Measurements from ENCODE around the gene SNX14.
"Not testable (repeated sequence)": the region's sequence is repeated elsewhere in the genome, so short reads cannot be mapped to it uniquely, and the experiment has no call there.

SNX14 gene

DNA sequence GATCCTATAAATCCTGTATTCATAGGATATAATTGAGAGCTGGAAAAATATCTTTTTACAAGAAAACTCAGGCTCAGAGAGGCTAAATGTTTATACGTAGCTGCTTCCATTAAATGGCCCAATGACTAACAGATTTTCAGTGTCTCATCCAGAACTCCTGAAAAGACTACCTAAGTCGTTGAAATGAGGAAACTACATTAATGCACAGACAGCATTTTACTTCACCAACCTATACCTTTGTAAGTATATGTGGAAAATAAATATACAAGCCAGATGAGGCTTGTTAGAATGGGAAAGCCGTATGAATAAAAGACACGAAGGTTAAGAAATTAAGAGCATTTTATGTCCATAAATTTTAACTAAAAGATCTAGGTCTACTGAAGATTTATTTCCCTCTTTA is 8.4 kb upstream of the SNX14 start:
- TF ChIP-seq ZFX (IDR thresholded peaks at IDR 0.05; ENCODE audit: borderline replicate concordance), result no peak
- TF ChIP-seq, protein P1, sequence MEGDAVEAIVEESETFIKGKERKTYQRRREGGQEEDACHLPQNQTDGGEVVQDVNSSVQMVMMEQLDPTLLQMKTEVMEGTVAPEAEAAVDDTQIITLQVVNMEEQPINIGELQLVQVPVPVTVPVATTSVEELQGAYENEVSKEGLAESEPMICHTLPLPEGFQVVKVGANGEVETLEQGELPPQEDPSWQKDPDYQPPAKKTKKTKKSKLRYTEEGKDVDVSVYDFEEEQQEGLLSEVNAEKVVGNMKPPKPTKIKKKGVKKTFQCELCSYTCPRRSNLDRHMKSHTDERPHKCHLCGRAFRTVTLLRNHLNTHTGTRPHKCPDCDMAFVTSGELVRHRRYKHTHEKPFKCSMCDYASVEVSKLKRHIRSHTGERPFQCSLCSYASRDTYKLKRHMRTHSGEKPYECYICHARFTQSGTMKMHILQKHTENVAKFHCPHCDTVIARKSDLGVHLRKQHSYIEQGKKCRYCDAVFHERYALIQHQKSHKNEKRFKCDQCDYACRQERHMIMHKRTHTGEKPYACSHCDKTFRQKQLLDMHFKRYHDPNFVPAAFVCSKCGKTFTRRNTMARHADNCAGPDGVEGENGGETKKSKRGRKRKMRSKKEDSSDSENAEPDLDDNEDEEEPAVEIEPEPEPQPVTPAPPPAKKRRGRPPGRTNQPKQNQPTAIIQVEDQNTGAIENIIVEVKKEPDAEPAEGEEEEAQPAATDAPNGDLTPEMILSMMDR (IDR thresholded peaks at IDR 0.05), result no peak
- peak overlapping the region; percentile 23; the same call in 1 of the 2 replicates for H3K27ac ChIP-seq

DNA sequence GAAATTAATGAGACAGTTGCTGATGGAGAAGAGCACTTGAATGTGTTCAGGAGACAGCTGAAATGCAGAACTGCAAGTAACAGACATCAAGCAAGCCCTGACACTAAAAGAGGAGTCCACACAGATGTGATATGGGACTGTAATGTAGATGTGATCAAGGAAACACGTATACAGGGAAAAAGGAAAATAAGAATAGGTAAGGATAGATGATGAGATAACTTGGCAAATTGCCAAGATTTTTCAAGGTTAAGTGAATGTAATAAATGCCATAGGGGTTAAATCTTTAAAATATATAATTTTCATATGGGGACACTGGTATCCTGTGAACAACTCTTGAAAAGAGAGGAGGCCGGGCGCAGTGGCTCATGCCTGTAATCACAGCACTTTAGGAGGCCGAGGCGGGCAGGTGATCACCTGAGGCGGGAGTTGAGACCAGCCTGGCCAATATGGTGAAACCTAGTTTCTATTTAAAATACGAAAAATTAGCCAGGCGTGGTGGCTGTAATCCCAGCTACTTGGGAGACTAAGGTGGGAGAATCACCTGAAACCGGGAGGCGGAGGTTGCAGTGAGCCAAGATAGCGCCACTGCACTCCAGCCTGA is 7.2 kb upstream of the SNX14 start:
- no peak overlapping the region; the same call in 1 of the 2 replicates for H3K27ac ChIP-seq
- TF ChIP-seq, protein P1 (IDR thresholded peaks at IDR 0.05), result no peak
- TF ChIP-seq ZFX (IDR thresholded peaks at IDR 0.05; ENCODE audit: borderline replicate concordance), result no peak

DNA sequence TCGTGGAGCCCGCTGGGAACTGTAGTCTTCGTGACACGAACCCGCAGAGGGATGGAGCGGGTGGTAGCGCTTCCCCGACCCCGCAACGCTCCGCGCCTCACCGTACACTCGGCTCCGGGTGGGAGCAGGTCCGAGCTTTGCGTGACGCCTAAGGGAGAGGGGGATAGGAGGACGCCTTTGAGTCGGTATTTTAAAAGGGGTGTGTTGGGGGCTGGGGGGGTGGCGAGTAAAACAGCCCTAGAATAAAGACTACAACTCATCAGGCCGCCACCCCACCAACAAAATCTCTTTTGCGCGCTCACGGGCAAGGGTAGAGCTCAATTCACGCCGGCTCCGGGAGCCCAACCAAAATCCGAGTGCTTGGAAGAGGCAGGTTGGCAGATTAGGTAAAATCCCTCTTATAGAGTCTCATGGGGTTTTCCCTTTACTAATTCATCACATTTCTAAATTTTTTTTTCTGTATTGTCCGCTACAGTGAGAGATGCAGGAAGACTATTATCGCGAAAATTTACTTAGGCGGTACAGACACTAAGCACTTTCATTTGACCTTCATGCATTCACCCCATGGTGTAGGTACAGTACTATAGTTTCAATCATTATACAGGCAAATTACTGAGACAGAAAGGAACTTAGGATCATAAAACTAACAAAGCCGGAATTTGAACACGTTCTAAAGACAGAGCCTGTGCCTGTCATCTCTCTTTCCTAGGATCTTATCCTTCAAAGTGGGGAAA is 706 bp upstream of the SNX14 start:
- peak overlapping the region; percentile 98 for H3K27ac ChIP-seq
- TF ChIP-seq ZFX (IDR thresholded peaks at IDR 0.05; ENCODE audit: borderline replicate concordance), result no peak
- TF ChIP-seq, protein P1 (IDR thresholded peaks at IDR 0.05), result no peak

DNA sequence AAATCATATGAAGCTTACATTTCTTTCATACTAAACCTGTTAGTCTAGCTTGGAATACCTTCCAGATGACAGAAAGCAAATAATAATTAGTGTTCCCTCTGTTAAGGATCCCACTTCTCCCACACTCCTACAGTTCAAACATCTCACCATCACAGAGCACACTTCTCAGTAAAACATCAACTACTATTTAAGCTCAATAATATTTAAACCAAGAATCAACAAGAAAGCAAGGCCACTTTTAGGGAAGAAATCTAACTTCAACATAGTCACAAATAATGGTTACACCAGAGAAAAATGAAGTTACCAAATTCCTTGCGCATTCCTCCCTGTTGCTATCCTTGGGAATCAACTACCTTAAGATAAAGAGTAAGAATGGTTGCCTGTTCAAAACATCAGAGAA is 1.6 kb downstream of the SNX14 start:
- TF ChIP-seq, protein P1 (IDR thresholded peaks at IDR 0.05), result no peak
- peak overlapping the region; percentile 98 for H3K27ac ChIP-seq

DNA sequence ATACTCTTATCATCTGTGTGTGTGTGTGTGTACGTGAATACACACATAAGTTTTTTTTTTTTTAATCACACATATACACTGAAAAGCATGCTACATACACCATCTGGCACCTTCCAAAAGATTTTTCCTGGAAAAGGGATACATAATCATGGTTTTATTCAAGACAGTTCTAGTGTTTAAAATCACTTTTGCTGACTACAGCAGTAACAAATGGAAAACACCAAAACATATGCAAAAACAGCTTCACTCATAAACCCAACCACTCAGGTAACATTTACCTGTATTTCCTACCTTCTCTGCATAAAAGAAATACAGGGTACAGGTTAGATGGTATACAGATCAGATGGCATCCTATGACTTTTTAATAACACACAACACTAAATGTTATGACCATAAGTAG is 2.5 kb downstream of the SNX14 start:
- H3K27ac ChIP-seq, result no peak overlapping the region
- TF ChIP-seq, protein P1 (IDR thresholded peaks at IDR 0.05), result no peak
- no peak for TF ChIP-seq ZFX (IDR thresholded peaks at IDR 0.05; ENCODE audit: borderline replicate concordance)

DNA sequence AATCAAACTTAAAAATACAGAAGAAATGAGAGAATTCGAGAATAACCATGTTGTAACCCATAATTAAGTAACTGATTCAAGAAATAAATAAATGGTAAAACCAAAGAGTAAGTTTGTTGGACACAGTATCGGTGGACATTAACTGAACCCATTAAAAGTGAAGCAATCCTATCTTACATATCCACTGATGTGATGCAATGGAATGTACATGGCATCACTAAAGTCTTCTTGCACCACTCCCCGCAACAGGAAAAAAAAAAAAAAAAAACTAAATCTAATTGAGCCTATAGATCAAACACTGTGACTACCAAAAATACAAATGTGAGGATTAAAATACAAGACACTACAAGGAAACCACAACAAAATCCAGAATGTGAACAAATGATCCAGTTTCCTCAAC is 7.9 kb downstream of the SNX14 start:
- TF ChIP-seq ZFX (IDR thresholded peaks at IDR 0.05; ENCODE audit: borderline replicate concordance), result no peak
- TF ChIP-seq, protein P1 (IDR thresholded peaks at IDR 0.05), result no peak
- no peak overlapping the region for H3K27ac ChIP-seq

DNA sequence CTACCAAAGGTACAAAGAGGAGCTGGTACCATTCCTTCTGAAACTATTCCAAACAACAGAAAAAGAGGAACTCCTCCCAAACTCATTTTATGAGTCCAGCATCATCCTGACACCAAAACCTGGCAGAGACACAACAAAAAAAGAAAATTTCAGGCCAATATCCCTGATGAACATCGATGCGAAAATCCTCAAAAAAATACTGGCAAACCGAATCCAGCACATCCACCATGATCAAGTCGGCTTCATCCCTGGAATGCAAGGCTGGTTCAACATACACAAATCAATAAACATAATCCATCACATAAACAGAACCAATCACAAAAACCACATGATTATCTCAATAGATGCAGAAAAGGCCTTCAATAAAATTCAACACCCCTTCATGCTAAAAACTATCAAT is 10.8 kb downstream of the SNX14 start:
- H3K27ac ChIP-seq, result not testable (repeated sequence)
